Measurements from ENCODE around the gene FOXP1.

Gene FOXP1

GRCh38 chr3:71433631-71434030, 149.9 kb downstream of the FOXP1 start:
- Histone ChIP-seq H3K9ac (ENCODE audit: low read length) (no peak overlapping the region), H3K36me3 (ENCODE audit: insufficient read depth, low read length) (peaks cover 8% of the 10 kb centered on the region; the same call in 1 of the 2 replicates), H3K4me1 (ENCODE audit: insufficient read depth, low read length, severe bottlenecking) (peaks cover 45% of the 10 kb centered on the region), H3K4me3 (ENCODE audit: low read depth, low read length, poor library complexity, severe bottlenecking) (no peak overlapping the region), H3K27ac (ENCODE audit: low read depth, low read length, poor library complexity, severe bottlenecking) (no peak overlapping the region), H4K20me1 (ENCODE audit: insufficient read depth, low read length) (no peaks in the 10 kb centered on the region), H3K79me2 (ENCODE audit: insufficient read depth, low read length) (peaks cover 15% of the 10 kb centered on the region; the same call in 1 of the 2 replicates), H3F3A (ENCODE audit: insufficient read depth, low read length) (no peaks in the 10 kb centered on the region), H2AFZ (ENCODE audit: low read length) (no peak overlapping the region), H3K9me2 (ENCODE audit: low read depth, low read length) (no peaks in the 10 kb centered on the region), H3K9me3 (ENCODE audit: low read length) (no peaks in the 10 kb centered on the region), H3K4me2 (ENCODE audit: low read length) (no peak overlapping the region), H3K27me3 (ENCODE audit: insufficient read depth, low read length) (no peaks in the 10 kb centered on the region)
- no peak for TF ChIP-seq EZH2 (IDR thresholded peaks at IDR 0.05; ENCODE audit: borderline replicate concordance, low read length)
- no peak for TF ChIP-seq CTCF (IDR thresholded peaks at IDR 0.05; ENCODE audit: low read length)

- H3F3A ChIP-seq (ENCODE audit: insufficient read depth, low read length): no peaks in the 10 kb centered on the region
- H3K9me3 ChIP-seq (ENCODE audit: low read length): no peaks in the 10 kb centered on the region
- no peak overlapping the region for H2AFZ ChIP-seq (ENCODE audit: low read length)
- no peaks in the 10 kb centered on the region for H3K9me2 ChIP-seq (ENCODE audit: low read depth, low read length)
- H3K27ac ChIP-seq (ENCODE audit: low read depth, low read length, poor library complexity, severe bottlenecking): no peak overlapping the region
- peaks cover 8% of the 10 kb centered on the region; the same call in 1 of the 2 replicates for H3K36me3 ChIP-seq (ENCODE audit: insufficient read depth, low read length)
- H3K4me3 ChIP-seq (ENCODE audit: low read depth, low read length, poor library complexity, severe bottlenecking): no peak overlapping the region
- H3K79me2 ChIP-seq (ENCODE audit: insufficient read depth, low read length): peaks cover 15% of the 10 kb centered on the region; the same call in 1 of the 2 replicates
- H3K9ac ChIP-seq (ENCODE audit: low read length): no peak overlapping the region
- no peak overlapping the region for H3K4me2 ChIP-seq (ENCODE audit: low read length)
- no peaks in the 10 kb centered on the region for H3K27me3 ChIP-seq (ENCODE audit: insufficient read depth, low read length)
- H3K4me1 ChIP-seq (ENCODE audit: insufficient read depth, low read length, severe bottlenecking): peaks cover 45% of the 10 kb centered on the region
- H4K20me1 ChIP-seq (ENCODE audit: insufficient read depth, low read length): no peaks in the 10 kb centered on the region
- TF ChIP-seq CTCF (IDR thresholded peaks at IDR 0.05; ENCODE audit: low read length) (no peak), EZH2 (IDR thresholded peaks at IDR 0.05; ENCODE audit: borderline replicate concordance, low read length) (no peak)
Measured at GRCh38 chr3:71432044-71432975, 151.2 kb downstream of the FOXP1 start.

GRCh38 chr3:71430941-71431552, 152.5 kb downstream of the FOXP1 start:
- no peaks in the 10 kb centered on the region for H3K27me3 ChIP-seq (ENCODE audit: insufficient read depth, low read length)
- no peak overlapping the region for H2AFZ ChIP-seq (ENCODE audit: low read length)
- no peak for TF ChIP-seq EZH2 (IDR thresholded peaks at IDR 0.05; ENCODE audit: borderline replicate concordance, low read length)
- no peak for TF ChIP-seq CTCF (IDR thresholded peaks at IDR 0.05; ENCODE audit: low read length)
- no peaks in the 10 kb centered on the region for H4K20me1 ChIP-seq (ENCODE audit: insufficient read depth, low read length)
- no peaks in the 10 kb centered on the region for H3K9me2 ChIP-seq (ENCODE audit: low read depth, low read length)
- H3K9me3 ChIP-seq (ENCODE audit: low read length): no peaks in the 10 kb centered on the region
- no peaks in the 10 kb centered on the region for H3K36me3 ChIP-seq (ENCODE audit: insufficient read depth, low read length)
- no peak overlapping the region for H3K4me3 ChIP-seq (ENCODE audit: low read depth, low read length, poor library complexity, severe bottlenecking)
- H3K4me2 ChIP-seq (ENCODE audit: low read length): no peak overlapping the region
- no peak overlapping the region for H3K27ac ChIP-seq (ENCODE audit: low read depth, low read length, poor library complexity, severe bottlenecking)
- peaks cover 50% of the 10 kb centered on the region for H3K4me1 ChIP-seq (ENCODE audit: insufficient read depth, low read length, severe bottlenecking)
- H3K79me2 ChIP-seq (ENCODE audit: insufficient read depth, low read length): peaks cover 15% of the 10 kb centered on the region; the same call in 1 of the 2 replicates
- H3F3A ChIP-seq (ENCODE audit: insufficient read depth, low read length): no peaks in the 10 kb centered on the region
- no peak overlapping the region for H3K9ac ChIP-seq (ENCODE audit: low read length)
